ENCODE results near the gene PKP4.

GRCh38 chr2:158667586-158667985, 210.8 kb downstream of the PKP4 start:
- TF ChIP-seq CTCF (conservative IDR thresholded peaks at IDR 0.05; ENCODE audit: low read depth, low read length) (no peak), EZH2 (IDR thresholded peaks at IDR 0.05; ENCODE audit: low read length, unreplicated experiment) (no peak)
